GM21367 (cell line): ENCODE data around the gene RARB.

ENCODE experiments used
- ATAC-seq: cut with Tn5 transposase; IDR thresholded peaks from one replicate; pipeline ENCODE4 v1.9.1; 2021; ENCODE audit not compliant: unreplicated experiment

RARB gene

GRCh38 chr3:25503898-25504301, 75.8 kb downstream of the RARB start:
- ATAC-seq: no peak

GRCh38 chr3:25505581-25505980, 77.5 kb downstream of the RARB start:
- no peak for ATAC-seq

GRCh38 chr3:25507811-25508210, 79.7 kb downstream of the RARB start:
- ATAC-seq: no peak

GRCh38 chr3:25508433-25508832, 80.4 kb downstream of the RARB start:
- no peak for ATAC-seq

GRCh38 chr3:25508901-25509300, 80.8 kb downstream of the RARB start:
- no peak for ATAC-seq

- no peak for ATAC-seq
These were observed 82.7 kb downstream of the RARB start for GRCh38 chr3:25510797-25511196.

GRCh38 chr3:25511972-25512721, 84.1 kb downstream of the RARB start:
- no peak for ATAC-seq

- ATAC-seq: no peak
These were observed 85.7 kb downstream of the RARB start for GRCh38 chr3:25513642-25514266.

- ATAC-seq: no peak
These were observed 87.1 kb downstream of the RARB start for GRCh38 chr3:25515171-25515570.

- ATAC-seq: no peak
These were observed 93.0 kb downstream of the RARB start for GRCh38 chr3:25520926-25521559.

- no peak for ATAC-seq
These were observed 99.3 kb downstream of the RARB start for GRCh38 chr3:25527336-25527735.

GRCh38 chr3:25527801-25528200, 99.7 kb downstream of the RARB start:
- ATAC-seq: no peak

- ATAC-seq: no peak
These were observed 103.9 kb downstream of the RARB start for GRCh38 chr3:25531971-25532370.

GRCh38 chr3:25532431-25533162, 104.5 kb downstream of the RARB start:
- no peak for ATAC-seq

GRCh38 chr3:25533399-25533798, 105.3 kb downstream of the RARB start:
- ATAC-seq: no peak

- no peak for ATAC-seq
These were observed 105.9 kb downstream of the RARB start for GRCh38 chr3:25534007-25534406.

GRCh38 chr3:25536521-25537391, 108.7 kb downstream of the RARB start:
- no peak for ATAC-seq

- ATAC-seq: no peak
These were observed 109.5 kb downstream of the RARB start for GRCh38 chr3:25537516-25537915.

- no peak for ATAC-seq
These were observed 112.2 kb downstream of the RARB start for GRCh38 chr3:25540273-25540672.

GRCh38 chr3:25542492-25543039, 114.5 kb downstream of the RARB start:
- ATAC-seq: no peak
